Loucy (cell line): ENCODE data around the gene AKAP6.

ENCODE experiments used
- H2AFZ ChIP-seq: fragments of 200-600 bp; sonication (generic); 2 replicates; pipeline ENCODE4 v1.6.0; 2016; ENCODE audit warnings: antibody characterized with exemption, mild to moderate bottlenecking, low read length, moderate library complexity
- H3F3A ChIP-seq: fragments of 200-600 bp; 2 replicates; pipeline ENCODE4 v1.6.0; 2016; ENCODE audit warnings: antibody characterized with exemption, low read depth, mild to moderate bottlenecking
- H3K27me3 ChIP-seq: fragments of 200-600 bp; sonication (generic); 2 replicates; pipeline ENCODE4 v1.6.1; 2014; ENCODE audit warnings: low read length, mild to moderate bottlenecking; ENCODE audit not compliant: insufficient read depth, poor library complexity, severe bottlenecking
- H3K36me3 ChIP-seq: fragments of 200-600 bp; sonication (generic); 2 replicates; pipeline ENCODE4 v1.6.1; 2016; ENCODE audit warnings: low read length; ENCODE audit not compliant: insufficient read depth
- H3K4me1 ChIP-seq: fragments of 200-600 bp; sonication (generic); 2 replicates; pipeline ENCODE4 v1.5.1; 2014; ENCODE audit warnings: low read length, mild to moderate bottlenecking; ENCODE audit not compliant: insufficient read depth, poor library complexity, severe bottlenecking
- H3K4me2 ChIP-seq: fragments of 200-600 bp; sonication (generic); 2 replicates; pipeline ENCODE4 v1.6.0; 2014; ENCODE audit warnings: antibody characterized with exemption, low read length, low read depth, mild to moderate bottlenecking; ENCODE audit not compliant: poor library complexity, severe bottlenecking
- H3K4me3 ChIP-seq: fragments of 200-600 bp; sonication (generic); 2 replicates; pipeline ENCODE4 v1.5.1; 2014; ENCODE audit warnings: low read length, mild to moderate bottlenecking, mixed read lengths; ENCODE audit not compliant: poor library complexity, severe bottlenecking
- H3K79me2 ChIP-seq: fragments of 200-600 bp; sonication (generic); 2 replicates; pipeline ENCODE4 v1.6.1; 2014; ENCODE audit warnings: low read length; ENCODE audit not compliant: insufficient read depth
- H3K9ac ChIP-seq: fragments of 200-600 bp; sonication (generic); 2 replicates; pipeline ENCODE4 v1.6.0; 2014; ENCODE audit warnings: mild to moderate bottlenecking, low read depth, low read length, moderate library complexity; ENCODE audit not compliant: poor library complexity, severe bottlenecking
- H3K9me2 ChIP-seq: fragments of 200-600 bp; sonication (generic); replicated peaks from 2 replicates; pipeline ENCODE4 v1.6.1; 2016; ENCODE audit warnings: low read depth, low read length, mixed read lengths
- H3K9me3 ChIP-seq: fragments of 200-600 bp; sonication (generic); 2 replicates; pipeline ENCODE4 v1.6.1; 2014; ENCODE audit warnings: mild to moderate bottlenecking, antibody characterized with exemption, low read length, low read depth; ENCODE audit not compliant: insufficient read depth
- H4K20me1 ChIP-seq: fragments of 200-600 bp; sonication (generic); 2 replicates; pipeline ENCODE4 v1.6.0; 2014; ENCODE audit warnings: antibody characterized with exemption, low read length, mild to moderate bottlenecking; ENCODE audit not compliant: insufficient read depth, poor library complexity, severe bottlenecking
- CTCF ChIP-seq: fragments of 200-600 bp; sonication (generic); conservative IDR thresholded peaks from 2 replicates; pipeline ENCODE4 v1.5.1; 2014; ENCODE audit warnings: mild to moderate bottlenecking, antibody characterized with exemption, low read length
- EZH2phosphoT487 ChIP-seq: fragments of 200-600 bp; IDR thresholded peaks from 2 replicates; pipeline ENCODE4 v1.6.1; 2018; ENCODE audit warnings: antibody characterized with exemption, mild to moderate bottlenecking, moderate library complexity, borderline replicate concordance

AKAP6 gene

GRCh38 chr14:32607399-32607798 lies 278.3 kb downstream of the AKAP6 start:
- Histone ChIP-seq H3K9ac (no peak overlapping the region), H3K79me2 (no peaks in the 10 kb centered on the region), H3K9me3 (no peaks in the 10 kb centered on the region), H3K9me2 (no peaks in the 10 kb centered on the region), H3K4me3 (no peak overlapping the region), H3K27me3 (no peaks in the 10 kb centered on the region), H3K4me2 (no peak overlapping the region), H3F3A (no peaks in the 10 kb centered on the region), H2AFZ (no peak overlapping the region), H3K36me3 (no peaks in the 10 kb centered on the region), H4K20me1 (no peaks in the 10 kb centered on the region), H3K4me1 (no peaks in the 10 kb centered on the region)
- no peak for TF ChIP-seq EZH2phosphoT487
- TF ChIP-seq CTCF, result no peak

GRCh38 chr14:32608857-32609256 lies 279.8 kb downstream of the AKAP6 start:
- H4K20me1 ChIP-seq, result no peaks in the 10 kb centered on the region
- TF ChIP-seq CTCF (no peak), EZH2phosphoT487 (no peak)
- H3K9me2 ChIP-seq, result no peaks in the 10 kb centered on the region
- no peaks in the 10 kb centered on the region for H3K9me3 ChIP-seq
- H2AFZ ChIP-seq, result no peak overlapping the region
- H3K27me3 ChIP-seq, result no peaks in the 10 kb centered on the region
- no peak overlapping the region for H3K9ac ChIP-seq
- H3K4me2 ChIP-seq, result no peak overlapping the region
- no peaks in the 10 kb centered on the region for H3K4me1 ChIP-seq
- H3K4me3 ChIP-seq, result no peak overlapping the region
- H3K36me3 ChIP-seq, result no peaks in the 10 kb centered on the region
- H3F3A ChIP-seq, result no peaks in the 10 kb centered on the region
- H3K79me2 ChIP-seq, result no peaks in the 10 kb centered on the region

- H3K9ac ChIP-seq, result no peak overlapping the region
- H3K9me2 ChIP-seq, result no peaks in the 10 kb centered on the region
- no peak for TF ChIP-seq EZH2phosphoT487
- no peak for TF ChIP-seq CTCF
- H3K4me2 ChIP-seq, result no peak overlapping the region
- H3K4me1 ChIP-seq, result no peaks in the 10 kb centered on the region
- H4K20me1 ChIP-seq, result no peaks in the 10 kb centered on the region
- H3K4me3 ChIP-seq, result no peak overlapping the region
- H3K36me3 ChIP-seq, result no peaks in the 10 kb centered on the region
- H3K27me3 ChIP-seq, result no peaks in the 10 kb centered on the region
- H3F3A ChIP-seq, result no peaks in the 10 kb centered on the region
- H3K79me2 ChIP-seq, result no peaks in the 10 kb centered on the region
- no peaks in the 10 kb centered on the region for H3K9me3 ChIP-seq
- H2AFZ ChIP-seq, result no peak overlapping the region
Observed at GRCh38 chr14:32609388-32609787, 280.3 kb downstream of the AKAP6 start.
